ENCODE data around the gene PYY. TPM values are rescaled to one million over a fixed set of nuclear protein-coding genes. Genes with fewer than 3 reads are reported as not detected.

PYY gene
- total RNA-seq, 4 donors from 2014 or later, result 7.5 to 58.0 (median 27.5) TPM; not detected in 1

- TF ChIP-seq CTCF (IDR thresholded peaks at IDR 0.05) (no peak), POLR2A (IDR thresholded peaks at IDR 0.05) (no peak)
- H3K27me3 ChIP-seq, result peaks cover 0 to 10% of the 10 kb centered on the region in 2 donors
- H3K9me3 ChIP-seq, result no peaks in the 10 kb centered on the region
- H3K36me3 ChIP-seq, result no peaks in the 10 kb centered on the region
- peaks cover 0 to 11% (median 8%) of the 10 kb centered on the region in 4 donors for H3K4me1 ChIP-seq
- no peak overlapping the region for H3K4me3 ChIP-seq
- DNase-seq, result no peak
- H3K27ac ChIP-seq, result no peak overlapping the region
These were observed 41.8 kb downstream of the PYY start for GRCh38 chr17:43911904-43912303.

GRCh38 chr17:43909537-43910231 lies 44.1 kb downstream of the PYY start:
- Histone ChIP-seq H3K36me3 (no peaks in the 10 kb centered on the region), H3K27me3 (peaks cover 0 to 22% of the 10 kb centered on the region in 2 donors), H3K4me1 (peaks cover 5 to 23% (median 18%) of the 10 kb centered on the region in 4 donors), H3K9me3 (no peaks in the 10 kb centered on the region), H3K27ac (no peak overlapping the region), H3K4me3 (no peak overlapping the region)
- DNase-seq, result no peak
- TF ChIP-seq POLR2A (IDR thresholded peaks at IDR 0.05) (no peak), CTCF (IDR thresholded peaks at IDR 0.05) (no peak)

- peak in 2 of 3 donors; percentile 37 to 73 for DNase-seq
- Histone ChIP-seq H3K4me1 (peaks cover 5 to 23% (median 18%) of the 10 kb centered on the region in 4 donors), H3K27ac (peak overlapping the region; percentile 62 to 85 (median 67)), H3K36me3 (no peaks in the 10 kb centered on the region), H3K9me3 (no peaks in the 10 kb centered on the region), H3K4me3 (peak overlapping the region; percentile 36 to 67 (median 54)), H3K27me3 (peaks cover 0 to 22% of the 10 kb centered on the region in 2 donors)
- TF ChIP-seq POLR2A (IDR thresholded peaks at IDR 0.05), result no peak
- TF ChIP-seq CTCF (IDR thresholded peaks at IDR 0.05), result no peak
These were observed 45.6 kb downstream of the PYY start for GRCh38 chr17:43907998-43908721.

- DNase-seq, result peak; percentile 69 to 83 (median 70)
- peak in 3 of 6 experiments; percentile 12 to 15 (median 15) for TF ChIP-seq CTCF (IDR thresholded peaks at IDR 0.05)
- no peak for TF ChIP-seq POLR2A (IDR thresholded peaks at IDR 0.05)
- Histone ChIP-seq H3K9me3 (no peaks in the 10 kb centered on the region), H3K4me3 (peak within 1 kb of the TSS; percentile 36 to 67 (median 54)), H3K4me1 (peaks cover 5 to 23% (median 18%) of the 10 kb centered on the region in 4 donors), H3K36me3 (no peaks in the 10 kb centered on the region), H3K27ac (peak within 1 kb of the TSS; percentile 62 to 85 (median 67)), H3K27me3 (peaks cover 0 to 22% of the 10 kb centered on the region in 2 donors)
These were observed 46.2 kb downstream of the PYY start, which contains the start of gene MPP2 for GRCh38 chr17:43907425-43907981. TSS of gene MPP2 (minus strand) at chr17:43907536. CDS start at chr17:43904460, 3,076 bp downstream.

GRCh38 chr17:43906951-43907424 lies 46.8 kb downstream of the PYY start:
- H3K27me3 ChIP-seq, result peaks cover 0 to 22% of the 10 kb centered on the region in 2 donors
- H3K27ac ChIP-seq, result peak overlapping the region; percentile 62 to 85 (median 67)
- H3K9me3 ChIP-seq, result no peaks in the 10 kb centered on the region
- H3K4me3 ChIP-seq, result peak overlapping the region; percentile 36 to 67 (median 54)
- no peak for TF ChIP-seq CTCF (IDR thresholded peaks at IDR 0.05)
- TF ChIP-seq POLR2A (IDR thresholded peaks at IDR 0.05), result no peak
- no peak for DNase-seq
- peaks cover 5 to 23% (median 18%) of the 10 kb centered on the region in 4 donors for H3K4me1 ChIP-seq
- no peaks in the 10 kb centered on the region for H3K36me3 ChIP-seq

Measured in Peyer's patch (tissue), 4 donors.